SK-N-SH (cell line): ENCODE data around the gene ARID4B.

Source experiments
- NRF1 ChIP-seq: IDR thresholded peaks from 2 replicates; pipeline ENCODE4 v1.6.1; 2012; ENCODE audit warnings: low read depth, mild to moderate bottlenecking, low read length
- SIN3A ChIP-seq: IDR thresholded peaks from 2 replicates; pipeline ENCODE4 v1.6.1; 2012; ENCODE audit warnings: low read depth, mild to moderate bottlenecking, low read length, moderate library complexity, borderline replicate concordance
- SMC3 ChIP-seq: IDR thresholded peaks from 2 replicates; pipeline ENCODE4 v1.6.1; 2012; ENCODE audit warnings: low read depth, low read length, improper control_type of control experiment

DNA sequence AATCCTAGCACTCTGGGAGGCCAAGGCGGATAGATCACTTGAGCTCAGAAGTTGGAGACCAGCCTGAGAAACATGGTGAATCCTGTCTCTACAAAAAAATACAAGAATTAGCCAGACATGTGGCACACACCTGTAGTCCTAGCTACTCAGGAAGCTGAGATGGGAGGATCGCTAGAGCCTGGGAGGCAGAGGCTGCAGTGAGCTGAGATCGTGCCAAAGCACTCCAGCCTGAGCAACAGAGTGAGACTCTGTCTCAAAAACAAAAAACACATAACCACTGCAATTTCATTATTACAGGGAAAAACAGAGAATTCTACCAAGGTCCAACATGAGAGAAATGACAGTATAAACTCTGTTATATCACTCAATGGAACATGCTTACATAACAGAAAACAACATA, 194.9 kb downstream of the ARID4B start:
- no peak for TF ChIP-seq SMC3
- TF ChIP-seq SIN3A = no peak
- TF ChIP-seq NRF1 = no peak
